WTC11 (cell line): ENCODE measurements around the gene COX5A.

ENCODE experiments used
- CTCF ChIP-seq: fragments of 200-600 bp; IDR thresholded peaks from 2 replicates; pipeline ENCODE4 v1.8.0; 2022; ENCODE audit warnings: antibody characterized with exemption
- MAX ChIP-seq: sonication (generic); formaldehyde crosslinking; IDR thresholded peaks from 2 replicates; pipeline ENCODE4 v1.8.0; 2022; ENCODE audit warnings: mild to moderate bottlenecking, missing genetic modification reagents

DNA sequence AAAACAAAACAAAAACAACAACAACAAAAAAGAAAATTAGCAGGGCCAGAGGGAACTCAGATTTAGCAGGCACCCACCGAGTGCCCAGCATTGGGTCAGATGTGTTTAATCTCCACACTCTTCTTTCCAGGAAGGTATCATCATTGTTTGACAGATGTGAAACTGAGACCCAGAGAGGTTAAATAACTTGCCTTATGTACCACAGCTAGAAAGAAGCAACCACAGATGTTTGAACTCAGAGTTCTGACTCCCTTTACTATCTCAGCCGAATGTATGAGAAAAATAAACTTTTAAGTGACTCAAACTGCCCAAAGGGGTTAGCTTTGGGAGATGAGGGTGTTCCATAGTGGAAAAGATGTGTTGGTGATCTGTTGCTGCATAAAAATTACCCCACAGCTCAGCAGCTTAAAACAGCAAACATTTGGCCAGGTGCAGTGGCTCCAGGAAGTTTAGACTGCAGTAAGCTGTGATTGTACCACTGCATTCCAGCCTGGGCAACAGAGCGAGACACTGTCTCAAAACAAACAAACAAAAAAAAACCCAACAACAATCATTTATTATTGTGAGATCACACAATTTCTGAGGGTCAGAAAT lies 23.2 kb upstream of the COX5A start:
- no peak for TF ChIP-seq CTCF
- no peak for TF ChIP-seq MAX (CRISPR knock-in tag)
